Measurements from ENCODE around the gene GNB1L. TPM values are rescaled to one million over a fixed set of nuclear protein-coding genes. Genes with fewer than 3 reads are reported as not detected.
"Not testable (repeated sequence)": the region's sequence is repeated elsewhere in the genome, so short reads cannot be mapped to it uniquely, and the experiment has no call there.

The GNB1L gene
- total RNA-seq, 4 donors from 2014 or later, result 4.3 to 7.6 (median 6.1) TPM

GRCh38 chr22:19884161-19884953 lies 29.7 kb upstream of the GNB1L start:
- DNase-seq (ENCODE audit: low spot score), result peak; percentile 13
- ATAC-seq (ENCODE audit: low FRiP score), result no peak
- no peak for TF ChIP-seq CTCF (IDR thresholded peaks at IDR 0.05)

DNA sequence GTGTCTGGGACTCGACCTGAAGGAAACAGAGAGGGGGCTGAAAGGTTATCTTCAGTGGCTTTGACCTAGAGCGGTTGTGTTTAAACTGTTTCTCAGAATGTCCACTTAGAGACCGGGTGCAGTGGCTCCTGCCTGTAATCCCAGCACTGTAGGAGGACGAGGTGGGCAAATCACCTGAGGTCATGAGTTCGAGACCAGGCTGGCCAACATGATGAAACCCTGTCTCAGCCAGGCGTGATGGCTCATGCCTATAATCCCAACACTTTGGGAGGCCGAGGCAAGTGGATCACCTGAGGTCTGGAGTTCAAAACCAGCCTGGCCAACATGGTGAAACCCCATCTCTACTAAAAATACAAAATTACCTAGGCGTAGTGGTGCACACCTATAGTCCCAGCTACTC lies 28.8 kb upstream of the GNB1L start:
- DNase-seq (ENCODE audit: low spot score), result peak; percentile 17
- not testable (repeated sequence) for ATAC-seq (ENCODE audit: low FRiP score)

- DNase-seq (ENCODE audit: low spot score) (peak; percentile 16), ATAC-seq (ENCODE audit: low FRiP score) (no peak)
- TF ChIP-seq CTCF (IDR thresholded peaks at IDR 0.05), result no peak
These were observed 28.0 kb upstream of the GNB1L start for GRCh38 chr22:19882446-19883381.

GRCh38 chr22:19880786-19881569 lies 26.3 kb upstream of the GNB1L start:
- peak; percentile 24 for DNase-seq (ENCODE audit: low spot score)
- peak; percentile 62 for ATAC-seq (ENCODE audit: low FRiP score)
- TF ChIP-seq CTCF (IDR thresholded peaks at IDR 0.05), result no peak

- no peak for TF ChIP-seq CTCF (IDR thresholded peaks at IDR 0.05)
- DNase-seq (ENCODE audit: low spot score) (peak; percentile 18), ATAC-seq (ENCODE audit: low FRiP score) (no peak)
These were observed 25.5 kb upstream of the GNB1L start for GRCh38 chr22:19879992-19880785.

DNA sequence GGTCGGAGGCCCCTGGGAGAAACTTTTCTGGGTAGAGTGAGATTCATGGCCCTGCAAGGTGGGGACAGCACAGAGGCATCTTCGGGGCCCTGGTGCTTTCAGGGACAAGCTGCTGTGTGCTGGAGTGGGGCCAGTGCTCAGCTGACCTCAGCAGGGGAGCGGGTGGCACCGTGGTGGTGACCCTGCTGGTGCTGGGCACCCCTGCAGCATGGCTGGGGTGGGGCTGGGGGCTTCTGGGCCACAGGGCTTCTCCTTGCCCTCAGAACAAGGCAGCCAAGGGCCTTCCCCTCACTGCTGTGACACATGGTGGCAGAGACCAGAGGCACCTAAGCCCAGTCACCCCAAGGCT lies 24.9 kb upstream of the GNB1L start:
- no peak for TF ChIP-seq CTCF (IDR thresholded peaks at IDR 0.05)
- DNase-seq (ENCODE audit: low spot score) (no peak), ATAC-seq (ENCODE audit: low FRiP score) (no peak)
